Measurements from ENCODE around the gene PTPRC.

The PTPRC gene

DNA sequence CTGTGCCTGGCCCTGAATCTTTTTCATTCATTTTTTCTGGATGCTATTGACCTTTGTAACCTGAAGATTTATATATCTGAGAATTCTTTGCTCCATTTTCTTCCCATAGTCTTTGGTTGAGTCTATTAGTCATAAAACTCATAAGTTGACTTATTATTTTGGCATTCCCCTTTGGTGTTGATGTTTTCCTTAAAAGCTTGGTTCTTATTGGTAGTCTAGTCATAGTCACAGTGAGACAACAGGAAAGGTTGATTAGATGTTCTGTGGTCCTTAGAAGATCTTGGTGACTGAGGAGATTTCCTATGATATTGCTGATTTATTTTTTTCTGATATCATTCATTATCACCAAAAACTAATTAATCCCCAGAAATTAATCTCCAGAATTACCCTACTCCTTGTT lies 86.2 kb downstream of the PTPRC start:
- Histone ChIP-seq H3K4me3 (no peak overlapping the region), H3K27ac (no peak overlapping the region)
- DNase-seq (ENCODE audit: low spot score) = no peak
- TF ChIP-seq, protein P1, sequence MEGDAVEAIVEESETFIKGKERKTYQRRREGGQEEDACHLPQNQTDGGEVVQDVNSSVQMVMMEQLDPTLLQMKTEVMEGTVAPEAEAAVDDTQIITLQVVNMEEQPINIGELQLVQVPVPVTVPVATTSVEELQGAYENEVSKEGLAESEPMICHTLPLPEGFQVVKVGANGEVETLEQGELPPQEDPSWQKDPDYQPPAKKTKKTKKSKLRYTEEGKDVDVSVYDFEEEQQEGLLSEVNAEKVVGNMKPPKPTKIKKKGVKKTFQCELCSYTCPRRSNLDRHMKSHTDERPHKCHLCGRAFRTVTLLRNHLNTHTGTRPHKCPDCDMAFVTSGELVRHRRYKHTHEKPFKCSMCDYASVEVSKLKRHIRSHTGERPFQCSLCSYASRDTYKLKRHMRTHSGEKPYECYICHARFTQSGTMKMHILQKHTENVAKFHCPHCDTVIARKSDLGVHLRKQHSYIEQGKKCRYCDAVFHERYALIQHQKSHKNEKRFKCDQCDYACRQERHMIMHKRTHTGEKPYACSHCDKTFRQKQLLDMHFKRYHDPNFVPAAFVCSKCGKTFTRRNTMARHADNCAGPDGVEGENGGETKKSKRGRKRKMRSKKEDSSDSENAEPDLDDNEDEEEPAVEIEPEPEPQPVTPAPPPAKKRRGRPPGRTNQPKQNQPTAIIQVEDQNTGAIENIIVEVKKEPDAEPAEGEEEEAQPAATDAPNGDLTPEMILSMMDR (IDR thresholded peaks at IDR 0.05) = no peak

DNA sequence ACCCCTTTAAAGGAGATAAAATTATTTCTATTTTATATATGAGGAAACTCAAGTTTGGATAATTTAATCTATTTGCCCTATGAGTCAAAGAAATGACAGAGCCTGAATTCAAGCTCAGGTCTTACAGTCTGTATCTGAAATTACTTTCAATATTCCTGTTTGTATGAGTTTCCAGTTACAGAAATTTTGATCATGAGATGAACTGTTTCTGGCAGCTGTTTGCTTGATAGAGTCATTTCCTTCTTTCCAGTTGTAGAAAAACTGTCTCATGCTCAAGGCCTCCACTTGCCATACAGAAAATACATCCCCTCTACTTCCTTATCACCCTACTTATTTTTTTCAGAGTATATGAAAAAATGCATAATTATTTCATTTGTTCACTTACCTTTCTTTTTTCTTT lies 87.6 kb downstream of the PTPRC start:
- TF ChIP-seq, protein P1 (IDR thresholded peaks at IDR 0.05) = no peak
- DNase-seq (ENCODE audit: low spot score) = no peak
- no peak overlapping the region for H3K27ac ChIP-seq
- no peak overlapping the region for H3K4me3 ChIP-seq

DNA sequence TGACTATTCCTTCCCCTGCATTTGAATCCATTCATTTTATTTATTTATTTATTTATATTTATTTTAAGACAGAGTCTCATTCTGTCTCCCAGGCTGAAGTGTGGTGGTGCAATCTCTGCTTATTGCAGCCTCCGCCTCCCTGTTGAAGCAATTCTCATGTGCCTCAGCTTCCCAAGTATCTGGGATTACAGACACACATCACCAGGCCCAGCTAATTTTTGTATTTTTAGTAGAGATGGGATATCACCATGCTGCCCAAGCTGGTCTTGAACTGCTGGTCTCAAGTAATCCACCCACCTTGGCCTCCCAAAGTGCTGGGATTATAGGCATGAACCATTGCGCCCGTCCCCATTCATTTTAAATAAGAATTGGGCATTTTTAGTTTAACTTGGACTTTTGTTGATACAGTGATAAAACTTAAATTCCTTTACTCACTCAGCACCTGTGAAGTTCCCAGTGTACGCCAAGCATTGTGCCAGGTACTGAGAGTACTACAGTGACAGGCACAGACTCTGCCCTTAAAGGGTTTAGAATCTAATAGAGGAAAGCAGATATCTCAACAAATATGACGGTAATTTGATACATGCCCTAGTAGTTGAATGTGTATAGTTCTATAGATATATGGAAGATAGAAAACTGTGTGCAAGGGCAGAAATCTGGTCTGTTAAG lies 90.5 kb downstream of the PTPRC start:
- TF ChIP-seq, protein P1 (IDR thresholded peaks at IDR 0.05) = no peak
- Histone ChIP-seq H3K27ac (no peak overlapping the region), H3K4me3 (no peak overlapping the region)
- DNase-seq (ENCODE audit: low spot score) = no peak

DNA sequence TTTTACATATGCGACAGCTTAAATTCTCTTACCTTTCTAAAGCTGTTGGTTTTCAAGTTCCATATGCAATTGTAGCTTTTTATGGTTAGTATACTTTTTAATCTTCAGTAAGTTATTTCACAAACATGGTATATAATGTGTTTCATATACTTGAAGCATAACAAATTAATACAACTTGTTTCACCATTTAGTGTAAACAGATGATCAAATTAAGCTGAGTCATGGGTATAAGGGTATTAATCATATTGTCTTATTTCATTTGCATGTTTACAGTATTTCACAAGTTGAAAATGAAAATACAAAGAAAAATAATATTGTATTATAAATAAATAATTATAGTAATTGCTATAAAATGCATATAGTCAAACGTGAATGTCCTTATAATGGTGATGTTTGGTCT lies 92.1 kb downstream of the PTPRC start:
- H3K27ac ChIP-seq = no peak overlapping the region
- TF ChIP-seq, protein P1 (IDR thresholded peaks at IDR 0.05) = no peak

DNA sequence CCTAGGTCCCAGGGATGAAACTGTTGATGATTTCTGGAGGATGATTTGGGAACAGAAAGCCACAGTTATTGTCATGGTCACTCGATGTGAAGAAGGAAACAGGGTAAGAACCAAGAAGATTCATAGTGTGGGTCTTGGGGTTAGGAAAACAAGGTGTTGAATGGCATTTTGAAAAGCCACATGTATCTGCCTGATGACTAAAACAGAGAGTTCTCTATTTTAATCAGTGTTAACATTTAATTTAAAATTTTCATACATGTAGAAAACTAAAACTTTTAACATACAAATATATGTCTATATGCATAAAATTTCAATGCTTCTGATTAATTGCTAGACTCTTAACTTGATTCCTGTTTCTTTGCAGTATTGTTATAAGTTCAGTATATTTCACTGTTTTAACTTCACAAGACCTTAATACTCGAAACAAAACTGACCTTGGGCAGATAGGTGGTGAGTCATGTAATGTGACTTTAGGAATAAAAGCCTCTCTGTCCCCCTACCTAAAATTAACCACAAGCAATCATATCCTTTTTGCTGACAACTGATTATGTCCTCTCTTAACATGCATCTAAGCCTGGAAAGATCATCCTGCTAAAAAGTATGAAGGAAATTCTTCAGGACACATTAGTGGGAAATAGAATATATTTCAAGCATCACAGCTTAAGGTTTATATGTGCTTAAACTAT lies 95.6 kb downstream of the PTPRC start:
- TF ChIP-seq, protein P1 (IDR thresholded peaks at IDR 0.05) = no peak
- no peak for DNase-seq (ENCODE audit: low spot score)
- H3K4me3 ChIP-seq = no peak overlapping the region
- no peak overlapping the region for H3K27ac ChIP-seq

More for the DNA sequence above, 92.1 kb downstream of the PTPRC start:
- H3K4me3 ChIP-seq = no peak overlapping the region
- DNase-seq (ENCODE audit: low spot score) = no peak

DNA sequence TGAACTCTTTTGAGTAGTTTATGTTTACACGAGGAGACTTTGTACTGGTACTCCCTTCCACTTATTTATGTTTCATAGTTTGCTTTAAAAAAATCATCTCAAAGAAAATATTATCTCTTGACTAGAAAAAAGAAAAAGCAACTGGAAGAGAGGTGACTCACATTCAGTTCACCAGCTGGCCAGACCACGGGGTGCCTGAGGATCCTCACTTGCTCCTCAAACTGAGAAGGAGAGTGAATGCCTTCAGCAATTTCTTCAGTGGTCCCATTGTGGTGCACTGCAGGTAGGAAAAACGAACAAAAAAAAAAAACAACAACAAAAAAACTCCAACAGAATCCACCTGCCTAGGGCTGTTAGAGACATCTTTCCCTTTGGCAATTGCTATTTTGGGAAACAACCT lies 102.9 kb downstream of the PTPRC start:
- Histone ChIP-seq H3K4me3 (no peak overlapping the region), H3K27ac (no peak overlapping the region)
- TF ChIP-seq, protein P1 (IDR thresholded peaks at IDR 0.05) = no peak
- DNase-seq (ENCODE audit: low spot score) = no peak

DNA sequence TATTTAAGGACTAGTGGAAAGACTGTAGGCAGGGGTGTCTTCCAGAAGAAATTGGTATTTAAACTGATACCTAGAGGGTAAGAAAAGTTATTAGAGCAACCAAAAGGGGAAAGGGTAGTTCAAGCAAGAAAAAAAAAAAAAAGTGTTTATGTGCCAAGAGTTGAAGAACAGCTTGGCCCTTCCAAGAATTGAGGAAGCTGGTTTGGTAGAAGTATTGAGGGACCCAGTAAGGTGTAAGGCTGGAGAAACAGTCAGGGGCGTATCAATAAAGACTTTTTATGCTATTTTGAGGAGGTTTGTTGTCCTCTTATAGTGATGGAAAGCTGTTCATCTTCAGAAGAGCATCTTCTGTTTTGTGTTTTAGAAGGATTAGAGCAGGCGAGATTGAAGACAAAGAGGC lies 108.3 kb downstream of the PTPRC start:
- Histone ChIP-seq H3K27ac (no peak overlapping the region), H3K4me3 (no peak overlapping the region)
- TF ChIP-seq, protein P1 (IDR thresholded peaks at IDR 0.05) = no peak
- DNase-seq (ENCODE audit: low spot score) = no peak
